ENCODE results near the gene NUP62. TPM values are rescaled to one million over a fixed set of nuclear protein-coding genes. Genes with fewer than 3 reads are reported as not detected.

The NUP62 gene
- polyA plus RNA-seq, 1 experiment: 12.4 TPM

DNA sequence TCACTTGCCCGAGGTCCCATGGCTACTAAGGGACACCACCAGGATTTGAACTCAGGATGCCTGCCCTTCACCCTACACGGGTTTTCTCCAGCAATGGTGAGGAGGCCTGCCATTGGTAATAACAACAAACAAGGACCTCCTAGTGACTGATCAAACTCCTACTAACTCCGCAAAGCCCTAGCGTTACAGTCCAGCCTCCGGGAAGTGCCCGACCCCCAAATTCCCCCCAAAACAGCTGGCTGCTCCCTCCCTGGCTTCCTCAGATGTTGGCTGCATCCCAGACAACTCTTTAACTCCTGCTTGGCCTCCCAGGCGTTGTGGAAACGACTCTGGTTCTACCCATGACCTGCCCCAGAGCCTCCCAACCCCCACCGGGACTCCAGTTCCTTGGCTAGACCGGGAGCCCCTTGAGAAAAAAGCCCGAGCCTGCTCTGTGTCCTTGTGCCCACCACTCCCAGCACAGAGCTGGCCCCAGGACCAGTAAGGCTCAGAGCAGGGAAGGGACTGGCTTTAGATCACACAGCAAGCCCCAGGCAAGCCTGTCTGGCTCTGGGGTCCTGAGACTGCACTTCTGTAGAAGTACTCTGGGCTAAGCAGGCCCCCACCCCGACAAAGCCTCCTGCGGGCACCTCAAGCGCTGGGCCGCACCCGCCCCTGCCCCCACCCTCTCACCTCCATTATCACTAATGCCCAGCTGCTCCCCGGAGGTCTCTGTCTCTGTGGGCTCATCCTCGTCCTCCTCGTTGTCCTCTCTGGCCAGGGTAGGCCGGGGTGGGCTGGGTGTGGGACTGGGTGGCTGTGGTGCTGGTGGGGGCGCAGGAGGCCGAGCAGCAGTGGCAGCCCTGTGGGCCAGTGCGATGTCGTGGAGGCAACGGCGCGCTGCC, 56.8 kb downstream of the NUP62 start:
- CTCF ChIA-PET: interaction anchor here (0.7 kb wide), 1 partner anchor 191 kb away, joined by 7 read pairs; no protein-coding TSS in a partner anchor
- no peak overlapping the region for H3K4me3 ChIP-seq (ENCODE audit: low read depth, low read length)
- TF ChIP-seq, protein P1, sequence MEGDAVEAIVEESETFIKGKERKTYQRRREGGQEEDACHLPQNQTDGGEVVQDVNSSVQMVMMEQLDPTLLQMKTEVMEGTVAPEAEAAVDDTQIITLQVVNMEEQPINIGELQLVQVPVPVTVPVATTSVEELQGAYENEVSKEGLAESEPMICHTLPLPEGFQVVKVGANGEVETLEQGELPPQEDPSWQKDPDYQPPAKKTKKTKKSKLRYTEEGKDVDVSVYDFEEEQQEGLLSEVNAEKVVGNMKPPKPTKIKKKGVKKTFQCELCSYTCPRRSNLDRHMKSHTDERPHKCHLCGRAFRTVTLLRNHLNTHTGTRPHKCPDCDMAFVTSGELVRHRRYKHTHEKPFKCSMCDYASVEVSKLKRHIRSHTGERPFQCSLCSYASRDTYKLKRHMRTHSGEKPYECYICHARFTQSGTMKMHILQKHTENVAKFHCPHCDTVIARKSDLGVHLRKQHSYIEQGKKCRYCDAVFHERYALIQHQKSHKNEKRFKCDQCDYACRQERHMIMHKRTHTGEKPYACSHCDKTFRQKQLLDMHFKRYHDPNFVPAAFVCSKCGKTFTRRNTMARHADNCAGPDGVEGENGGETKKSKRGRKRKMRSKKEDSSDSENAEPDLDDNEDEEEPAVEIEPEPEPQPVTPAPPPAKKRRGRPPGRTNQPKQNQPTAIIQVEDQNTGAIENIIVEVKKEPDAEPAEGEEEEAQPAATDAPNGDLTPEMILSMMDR (IDR thresholded peaks at IDR 0.05; ENCODE audit: low read depth, low read length): no peak
- POLR2A ChIA-PET: interaction anchor here (0.5 kb wide), 1 partner anchor 14 kb away, joined by 3 read pairs; no protein-coding TSS in a partner anchor
- H3K27ac ChIP-seq (ENCODE audit: low read depth, low read length): peak overlapping the region; percentile 2
- no peak for DNase-seq (ENCODE audit: low read depth, low spot score)
- no peaks in the 10 kb centered on the region; the same call in 1 of the 2 replicates for H3K9me3 ChIP-seq (ENCODE audit: control insufficient read depth, insufficient read depth, low read length)
- no peaks in the 10 kb centered on the region for H3K27me3 ChIP-seq (ENCODE audit: control insufficient read depth, insufficient read depth, low read length)

DNA sequence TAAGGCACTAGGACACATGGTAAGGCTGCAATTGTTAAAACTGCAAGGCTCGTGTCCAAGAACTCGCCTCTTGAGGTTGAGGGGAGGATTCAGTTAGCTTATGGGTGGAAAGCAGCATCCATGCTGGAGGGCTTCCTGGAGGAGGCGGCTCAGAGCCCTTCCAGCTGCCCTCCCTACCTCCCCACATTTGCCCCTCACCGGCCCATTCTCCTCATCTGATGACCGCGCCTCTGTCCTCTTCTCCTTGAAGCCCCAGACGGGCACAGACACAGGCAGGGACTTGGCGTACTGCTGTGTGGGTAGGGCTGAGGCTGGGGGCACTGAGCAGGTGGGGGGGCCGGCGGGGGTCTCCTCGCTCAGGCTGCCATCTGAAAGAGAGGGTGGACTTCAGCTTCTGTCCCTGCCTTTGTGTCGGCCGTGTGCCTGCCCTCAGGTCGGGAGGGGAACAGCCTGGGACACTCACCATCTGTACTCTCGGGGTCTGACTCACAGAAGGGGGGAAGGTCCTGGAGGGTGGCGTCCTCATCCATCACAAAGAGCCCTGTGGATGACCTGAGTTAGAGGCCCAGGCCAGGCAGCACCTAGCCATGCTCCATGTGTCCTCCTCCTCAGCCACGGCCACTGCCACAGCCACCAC, 57.8 kb downstream of the NUP62 start:
- TF ChIP-seq, protein P1 (IDR thresholded peaks at IDR 0.05; ENCODE audit: low read depth, low read length): no peak
- H3K4me3 ChIP-seq (ENCODE audit: low read depth, low read length): no peak overlapping the region
- ChIA-PET CTCF (interaction anchor here (0.7 kb wide), 1 partner anchor 190 kb away, joined by 7 read pairs; no protein-coding TSS in a partner anchor), POLR2A (no interaction called here)
- no peak overlapping the region for H3K27ac ChIP-seq (ENCODE audit: low read depth, low read length)
- DNase-seq (ENCODE audit: low read depth, low spot score): no peak
- no peaks in the 10 kb centered on the region for H3K27me3 ChIP-seq (ENCODE audit: control insufficient read depth, insufficient read depth, low read length)
- no peaks in the 10 kb centered on the region; the same call in 1 of the 2 replicates for H3K9me3 ChIP-seq (ENCODE audit: control insufficient read depth, insufficient read depth, low read length)

DNA sequence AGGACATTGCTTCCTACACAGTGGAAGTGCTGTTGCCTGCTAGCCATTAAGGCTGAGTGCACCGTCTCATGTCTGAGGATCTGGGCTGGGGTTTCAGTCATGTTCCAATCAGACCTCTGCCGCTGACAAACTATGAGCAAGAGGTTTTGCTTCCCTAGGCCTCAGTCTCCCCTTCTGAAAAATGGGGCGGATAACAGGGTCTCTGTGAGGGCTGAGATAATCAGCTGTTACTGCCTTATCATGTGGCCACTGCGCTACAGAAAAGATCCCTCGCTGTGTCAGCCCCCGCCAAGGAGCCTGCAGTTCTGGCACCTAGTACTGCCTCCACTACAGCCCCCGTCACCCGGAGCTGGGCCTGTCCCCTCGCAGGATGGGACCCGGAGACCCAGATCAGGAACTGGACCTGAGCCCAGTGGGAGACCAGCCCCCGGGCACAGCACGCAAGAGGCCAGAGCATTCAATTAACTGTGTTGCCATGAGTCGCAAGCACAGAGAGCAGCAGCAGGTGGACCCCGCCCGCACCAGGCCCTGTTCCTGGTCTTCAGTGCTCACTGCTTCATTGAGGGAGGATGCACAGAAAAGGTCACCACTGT, 58.9 kb downstream of the NUP62 start:
- no peaks in the 10 kb centered on the region for H3K27me3 ChIP-seq (ENCODE audit: control insufficient read depth, insufficient read depth, low read length)
- ChIA-PET POLR2A (no interaction called here), CTCF (no interaction called here)
- peak overlapping the region; percentile 62 for H3K4me3 ChIP-seq (ENCODE audit: low read depth, low read length)
- H3K27ac ChIP-seq (ENCODE audit: low read depth, low read length): peak overlapping the region; percentile 80
- TF ChIP-seq, protein P1 (IDR thresholded peaks at IDR 0.05; ENCODE audit: low read depth, low read length): no peak
- H3K9me3 ChIP-seq (ENCODE audit: control insufficient read depth, insufficient read depth, low read length): no peaks in the 10 kb centered on the region; the same call in 1 of the 2 replicates
- DNase-seq (ENCODE audit: low read depth, low spot score): no peak

DNA sequence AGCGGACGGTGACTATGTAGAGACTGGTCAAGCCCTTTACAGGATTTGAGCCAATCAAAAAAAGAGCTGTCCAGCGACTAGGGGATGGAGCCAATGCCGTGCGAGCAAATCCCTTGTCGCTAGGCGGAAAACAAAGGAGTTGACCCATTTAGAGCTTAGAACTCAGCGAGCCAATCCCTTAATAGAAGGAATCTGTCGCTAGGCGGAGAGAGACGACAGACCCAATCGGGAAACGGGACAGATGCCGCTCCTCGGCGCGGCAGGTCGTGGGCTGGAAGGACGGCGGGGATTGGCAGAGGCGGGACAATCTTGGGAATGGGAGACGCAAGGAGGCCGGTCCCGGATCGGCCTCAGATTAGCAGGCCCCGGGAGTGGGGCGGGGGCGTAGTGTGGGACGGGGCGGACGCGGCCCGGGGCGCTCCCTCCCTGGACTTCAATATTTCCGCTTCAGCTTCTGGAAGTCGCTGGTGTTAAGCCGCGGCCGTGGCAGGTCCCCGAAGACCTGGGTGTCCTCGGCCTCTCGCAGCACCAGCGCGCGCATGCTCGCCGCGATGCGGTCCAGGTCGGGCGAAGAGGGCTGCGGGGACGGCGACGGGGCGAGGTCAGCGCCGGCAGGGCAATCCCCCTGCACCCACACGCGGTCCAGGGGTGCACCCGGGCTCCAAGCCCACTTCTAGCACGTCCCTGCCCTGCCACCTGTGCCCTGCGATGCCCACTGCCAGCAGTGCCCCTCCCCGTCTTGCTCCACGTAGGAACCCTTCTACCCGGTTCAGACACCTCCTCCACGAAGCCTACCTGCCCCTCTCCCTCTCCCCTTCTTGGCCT, 59.6 kb downstream of the NUP62 start:
- Histone ChIP-seq H3K9me3 (ENCODE audit: control insufficient read depth, insufficient read depth, low read length) (no peaks in the 10 kb centered on the region; the same call in 1 of the 2 replicates), H3K27me3 (ENCODE audit: control insufficient read depth, insufficient read depth, low read length) (no peaks in the 10 kb centered on the region), H3K4me3 (ENCODE audit: low read depth, low read length) (peak overlapping the region; percentile 62), H3K27ac (ENCODE audit: low read depth, low read length) (peak overlapping the region; percentile 80)
- ChIA-PET CTCF (interaction anchor here (0.8 kb wide), 1 partner anchor 299 kb away, joined by 3 read pairs; no protein-coding TSS in a partner anchor), POLR2A (interaction anchor here (0.6 to 1.6 kb wide), 11 partner anchors 7 to 229 kb away, joined by 3 to 13 read pairs (median 3); partner anchors contain the start of genes AKT1S1, ATF5, FUZ and NUP62)
- DNase-seq (ENCODE audit: low read depth, low spot score): peak; percentile 100
- TF ChIP-seq, protein P1 (IDR thresholded peaks at IDR 0.05; ENCODE audit: low read depth, low read length): no peak
